HCT116 (cell line): ENCODE data around the gene GOLGA6L2. TPM values are rescaled to one million over a fixed set of nuclear protein-coding genes. Genes with fewer than 3 reads are reported as not detected.

Experiments
- ATAC-seq: fragments of 200-7000 bp; cut with Tn5 transposase; 2 replicates; pipeline ENCODE4 v1.9.1; 2020; ENCODE audit warnings: mild to moderate bottlenecking, moderate library complexity
- BruUV-seq: library from RNA; stranded (reverse); fragments of 400-500 nt; replicated peaks from 2 replicates; lab custom pipeline; 2021; lab: Mats Ljungman, UMichigan
- CTCF ChIA-PET: fragments of 300-600 bp; sonication (Branson Sonifier 250); formaldehyde crosslinking; loops from one replicate; lab custom pipeline; 2021; ENCODE audit warnings: antibody characterized with exemption; lab: Charles Lee
- POLR2A ChIA-PET: fragments of 300-600, 350-600 bp; sonication (Branson Sonifier 250); formaldehyde crosslinking; loops from one replicate; lab custom pipeline; 2021; ENCODE audit warnings: antibody characterized with exemption; lab: Charles Lee
- RAD21 ChIA-PET, 2 experiments: fragments of 300-600 bp; sonication (Branson Sonifier 250); formaldehyde crosslinking; loops; one replicate each; lab custom pipeline; 2023; ENCODE audit warnings: low total read pairs in 2 of 2; ENCODE audit not compliant: uncharacterized antibody in 2 of 2, unreplicated experiment in 2 of 2, low non-redundant PET in 1 of 2; lab: Charles Lee
- DNase-seq: peaks from one replicate; pipeline ENCODE4 v3.0.0-alpha.2; 2010; ENCODE audit warnings: low read depth, low spot score
- H2AFZ ChIP-seq: fragments of 200-600 bp; shearing (Covaris generic), sonication (generic); 2 replicates; pipeline ENCODE4 v1.6.1; 2017; ENCODE audit warnings: low read depth, mixed run types, mixed read lengths, antibody characterized with exemption, low read length; ENCODE audit not compliant: poor library complexity, severe bottlenecking
- H3K27ac ChIP-seq: 2 replicates; pipeline ENCODE4 v1.5.1; 2012; ENCODE audit warnings: low read depth, low read length
- H3K27me3 ChIP-seq: fragments of 200-600 bp; sonication (generic); 2 replicates; pipeline ENCODE4 v1.6.1; 2016; ENCODE audit warnings: mixed run types, low read length, mixed read lengths; ENCODE audit not compliant: insufficient read depth
- H3K36me3 ChIP-seq, 2 experiments: fragments of 200-500 bp in 1 of 2; fragments of 200-600 bp in 1 of 2; sonication (Bioruptor generic) in 1 of 2; sonication (generic) in 1 of 2; 2 replicates each; pipeline versions ENCODE4 v1.5.1 to v1.6.1; 2014 to 2016; ENCODE audit warnings: low read length in 2 of 2, inconsistent platforms in 1 of 2, mixed read lengths in 1 of 2, mixed run types in 1 of 2; ENCODE audit not compliant: insufficient read depth in 2 of 2, control insufficient read depth in 1 of 2
- H3K4me1 ChIP-seq, 2 experiments: fragments of 200-600 bp in 1 of 2; sonication (generic) in 1 of 2; 2 replicates each; pipeline versions ENCODE4 v1.5.1 to v1.6.1; 2012 to 2017; ENCODE audit warnings: low read length in 2 of 2, inconsistent platforms in 1 of 2, mild to moderate bottlenecking in 1 of 2, mixed read lengths in 1 of 2, mixed run types in 1 of 2, moderate library complexity in 1 of 2; ENCODE audit not compliant: insufficient read depth in 2 of 2, control insufficient read depth in 1 of 2
- H3K4me2 ChIP-seq: fragments of 200-600 bp; sonication (generic); 2 replicates; pipeline ENCODE4 v1.6.1; 2017; ENCODE audit warnings: mixed run types, low read length, mixed read lengths
- H3K4me3 ChIP-seq, 2 experiments: fragments of 200-600 bp in 1 of 2; sonication (generic) in 1 of 2; replicated peaks in 1 of 2; 2 replicates each; pipeline ENCODE4 v1.5.1; 2011 to 2016; ENCODE audit warnings: low read length in 2 of 2, control low read depth in 1 of 2, low read depth in 1 of 2, mild to moderate bottlenecking in 1 of 2, mixed read lengths in 1 of 2, mixed run types in 1 of 2
- H3K79me2 ChIP-seq: fragments of 200-600 bp; sonication (generic); 2 replicates; pipeline ENCODE4 v1.6.1; 2017; ENCODE audit warnings: mild to moderate bottlenecking, mixed run types, low read length, moderate library complexity, mixed read lengths; ENCODE audit not compliant: insufficient read depth
- H3K9ac ChIP-seq: fragments of 200-600 bp; sonication (generic); 2 replicates; pipeline ENCODE4 v1.6.1; 2016; ENCODE audit warnings: low read length, mixed read lengths
- H3K9me2 ChIP-seq: fragments of 200-600 bp; sonication (generic), shearing (Covaris generic); 2 replicates; pipeline ENCODE4 v1.6.1; 2017; ENCODE audit warnings: mixed run types, mild to moderate bottlenecking, moderate library complexity; ENCODE audit not compliant: insufficient read depth
- H3K9me3 ChIP-seq, 2 experiments: fragments of 200-500 bp in 1 of 2; fragments of 200-600 bp in 1 of 2; sonication (Bioruptor generic) in 1 of 2; sonication (generic) in 1 of 2; 2 replicates each; pipeline ENCODE4 v1.6.1; 2014 to 2017; ENCODE audit warnings: low read length in 2 of 2, mixed read lengths in 2 of 2, inconsistent platforms in 1 of 2, low read depth in 1 of 2, mild to moderate bottlenecking in 1 of 2, mixed run types in 1 of 2, moderate library complexity in 1 of 2; ENCODE audit not compliant: control insufficient read depth in 1 of 2, insufficient read depth in 1 of 2
- H4K20me1 ChIP-seq: fragments of 200-600 bp; sonication (generic), shearing (Covaris generic); 2 replicates; pipeline ENCODE4 v1.6.1; 2017; ENCODE audit warnings: mixed run types, mild to moderate bottlenecking, moderate library complexity; ENCODE audit not compliant: insufficient read depth
- CEBPB ChIP-seq: IDR thresholded peaks from 2 replicates; pipeline ENCODE4 v1.6.1; 2012; ENCODE audit warnings: low read depth
- EZH2 ChIP-seq: fragments of 200-600 bp; sonication (generic); IDR thresholded peaks from 2 replicates; pipeline ENCODE4 v1.6.1; 2017; ENCODE audit warnings: antibody characterized with exemption, mixed run types
- POLR2AphosphoS5 ChIP-seq: IDR thresholded peaks from 2 replicates; pipeline ENCODE4 v1.6.1; 2011; ENCODE audit warnings: mild to moderate bottlenecking, low read depth, low read length, moderate library complexity
- TCF7L2 ChIP-seq: IDR thresholded peaks from 2 replicates; pipeline ENCODE4 v1.7.0; 2011; ENCODE audit warnings: borderline replicate concordance, inconsistent platforms; ENCODE audit not compliant: insufficient read depth, insufficient read length; ENCODE audit errors: extremely low read depth
- YY1 ChIP-seq: IDR thresholded peaks from 2 replicates; pipeline ENCODE4 v1.6.1; 2011; ENCODE audit warnings: low read length, low read depth, moderate library complexity, mild to moderate bottlenecking; ENCODE audit not compliant: insufficient replicate concordance; ENCODE audit errors: extremely low read depth
- ZFX ChIP-seq: fragments of 450-650 bp; IDR thresholded peaks from 2 replicates; pipeline ENCODE4 v1.6.1; 2017
- intact Hi-C: fragments of 100-400 bp; cut with micrococcal nuclease; formaldehyde crosslinking; loops from 2 replicates; pipeline ENCODE4 v1.10.0; 2022
- total RNA-seq: library from RNA; stranded (reverse); gene quantifications from one replicate; pipeline ENCODE4 v1.2.1, GENCODE V29; 2021; ENCODE audit not compliant: unreplicated experiment
- TF ChIP-seq, protein P1 (sequence below), 3 experiments: fragments of 200-600 bp in 1 of 3; sonication (generic) in 1 of 3; IDR thresholded peaks in 2 of 3; conservative IDR thresholded peaks in 1 of 3; 2 replicates each; pipeline ENCODE4 v1.5.1; 2012 to 2017; ENCODE audit warnings: low read depth in 2 of 3, low read length in 2 of 3, antibody characterized with exemption in 1 of 3, borderline replicate concordance in 1 of 3, control low read depth in 1 of 3, mild to moderate bottlenecking in 1 of 3, mixed read lengths in 1 of 3, mixed run types in 1 of 3, moderate library complexity in 1 of 3; ENCODE audit not compliant: insufficient read depth in 1 of 3
- TF ChIP-seq, protein P2 (sequence below): IDR thresholded peaks from 2 replicates; pipeline ENCODE4 v1.6.1; 2011; ENCODE audit warnings: mild to moderate bottlenecking, low read length, moderate library complexity; ENCODE audit not compliant: insufficient replicate concordance; ENCODE audit errors: extremely low read depth
- TF ChIP-seq, protein P3 (sequence below): IDR thresholded peaks from 2 replicates; pipeline ENCODE4 v1.6.1; 2012

GOLGA6L2 gene
- total RNA-seq, 1 experiment from 2014 or later: not detected

DNA sequence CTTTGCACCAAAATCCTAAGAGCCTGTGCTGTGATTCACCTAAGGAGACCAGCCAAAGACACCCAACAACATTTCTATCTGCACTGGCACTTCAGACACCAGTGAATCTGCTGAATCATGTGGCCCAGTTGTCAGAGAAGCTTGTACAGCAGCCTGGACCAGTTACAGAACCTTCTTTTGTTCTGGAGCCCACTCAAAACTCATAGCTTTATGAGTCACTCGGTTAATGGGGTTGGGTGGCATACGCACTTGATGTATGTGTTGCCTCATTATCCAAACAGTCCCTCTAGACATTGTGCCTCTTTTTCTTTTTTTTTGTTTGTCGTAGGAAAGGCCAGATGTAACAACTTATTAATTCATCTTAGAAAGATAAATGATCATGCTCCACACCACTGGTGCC, 25.6 kb upstream of the GOLGA6L2 start (continued):
- TF ChIP-seq, protein P1, sequence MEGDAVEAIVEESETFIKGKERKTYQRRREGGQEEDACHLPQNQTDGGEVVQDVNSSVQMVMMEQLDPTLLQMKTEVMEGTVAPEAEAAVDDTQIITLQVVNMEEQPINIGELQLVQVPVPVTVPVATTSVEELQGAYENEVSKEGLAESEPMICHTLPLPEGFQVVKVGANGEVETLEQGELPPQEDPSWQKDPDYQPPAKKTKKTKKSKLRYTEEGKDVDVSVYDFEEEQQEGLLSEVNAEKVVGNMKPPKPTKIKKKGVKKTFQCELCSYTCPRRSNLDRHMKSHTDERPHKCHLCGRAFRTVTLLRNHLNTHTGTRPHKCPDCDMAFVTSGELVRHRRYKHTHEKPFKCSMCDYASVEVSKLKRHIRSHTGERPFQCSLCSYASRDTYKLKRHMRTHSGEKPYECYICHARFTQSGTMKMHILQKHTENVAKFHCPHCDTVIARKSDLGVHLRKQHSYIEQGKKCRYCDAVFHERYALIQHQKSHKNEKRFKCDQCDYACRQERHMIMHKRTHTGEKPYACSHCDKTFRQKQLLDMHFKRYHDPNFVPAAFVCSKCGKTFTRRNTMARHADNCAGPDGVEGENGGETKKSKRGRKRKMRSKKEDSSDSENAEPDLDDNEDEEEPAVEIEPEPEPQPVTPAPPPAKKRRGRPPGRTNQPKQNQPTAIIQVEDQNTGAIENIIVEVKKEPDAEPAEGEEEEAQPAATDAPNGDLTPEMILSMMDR (IDR thresholded peaks at IDR 0.05 in 2 of 3, conservative IDR thresholded peaks at IDR 0.05 in 1 of 3; ENCODE audit: borderline replicate concordance in 1 of 3, insufficient read depth in 1 of 3, low read depth in 2 of 3, low read length in 2 of 3): no peak
- TF ChIP-seq EZH2: no peak
- no peak for TF ChIP-seq YY1
- TF ChIP-seq TCF7L2: no peak
- TF ChIP-seq, protein P2, sequence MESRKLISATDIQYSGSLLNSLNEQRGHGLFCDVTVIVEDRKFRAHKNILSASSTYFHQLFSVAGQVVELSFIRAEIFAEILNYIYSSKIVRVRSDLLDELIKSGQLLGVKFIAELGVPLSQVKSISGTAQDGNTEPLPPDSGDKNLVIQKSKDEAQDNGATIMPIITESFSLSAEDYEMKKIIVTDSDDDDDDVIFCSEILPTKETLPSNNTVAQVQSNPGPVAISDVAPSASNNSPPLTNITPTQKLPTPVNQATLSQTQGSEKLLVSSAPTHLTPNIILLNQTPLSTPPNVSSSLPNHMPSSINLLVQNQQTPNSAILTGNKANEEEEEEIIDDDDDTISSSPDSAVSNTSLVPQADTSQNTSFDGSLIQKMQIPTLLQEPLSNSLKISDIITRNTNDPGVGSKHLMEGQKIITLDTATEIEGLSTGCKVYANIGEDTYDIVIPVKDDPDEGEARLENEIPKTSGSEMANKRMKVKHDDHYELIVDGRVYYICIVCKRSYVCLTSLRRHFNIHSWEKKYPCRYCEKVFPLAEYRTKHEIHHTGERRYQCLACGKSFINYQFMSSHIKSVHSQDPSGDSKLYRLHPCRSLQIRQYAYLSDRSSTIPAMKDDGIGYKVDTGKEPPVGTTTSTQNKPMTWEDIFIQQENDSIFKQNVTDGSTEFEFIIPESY: no peak
- TF ChIP-seq CEBPB: no peak

DNA sequence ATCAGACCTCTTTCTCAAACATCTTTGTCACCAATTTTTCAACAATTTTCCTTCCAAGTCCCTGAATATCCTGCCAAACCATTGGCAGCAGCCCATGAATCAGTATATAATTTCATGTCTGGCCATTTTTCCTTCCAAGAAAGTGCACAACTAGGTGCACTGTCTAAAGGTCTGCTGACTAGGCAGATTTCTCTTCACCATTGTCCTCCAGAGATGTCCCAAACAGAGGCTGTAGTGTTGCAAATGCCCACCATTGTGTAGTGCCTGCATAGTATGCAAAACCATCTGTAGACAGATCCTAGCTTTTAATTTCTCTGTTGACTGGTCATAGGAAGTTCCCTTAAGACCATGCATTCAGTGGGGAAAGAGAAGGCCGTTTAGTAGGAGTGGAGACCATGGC, 25.0 kb upstream of the GOLGA6L2 start:
- ATAC-seq (no peak), DNase-seq (no peak)
- Histone ChIP-seq H3K79me2 (no peaks in the 10 kb centered on the region), H3K4me2 (no peak overlapping the region), H3K36me3 (no peaks in the 10 kb centered on the region), H2AFZ (no peak overlapping the region), H4K20me1 (no peaks in the 10 kb centered on the region), H3K9ac (no peak overlapping the region), H3K4me1 (no peaks in the 10 kb centered on the region), H3K9me2 (no peaks in the 10 kb centered on the region), H3K27ac (no peak overlapping the region), H3K4me3 (no peak overlapping the region), H3K27me3 (peaks cover 4% of the 10 kb centered on the region; the same call in 1 of the 2 replicates), H3K9me3 (no peaks in the 10 kb centered on the region)
- ChIA-PET CTCF (no interaction called here), POLR2A (no interaction called here), RAD21 (no interaction called here)
- intact Hi-C loops: no loop called here
- TF ChIP-seq ZFX (no peak), POLR2AphosphoS5 (no peak), YY1 (no peak)
- TF ChIP-seq, protein P3, sequence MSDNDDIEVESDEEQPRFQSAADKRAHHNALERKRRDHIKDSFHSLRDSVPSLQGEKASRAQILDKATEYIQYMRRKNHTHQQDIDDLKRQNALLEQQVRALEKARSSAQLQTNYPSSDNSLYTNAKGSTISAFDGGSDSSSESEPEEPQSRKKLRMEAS: no peak
- BruUV-seq: no TSS peak
